GM10847 (cell line): ENCODE measurements around the gene BIRC2.

Experiments
- POLR2A ChIP-seq: IDR thresholded peaks from 2 replicates; pipeline ENCODE4 v1.6.1; 2011; ENCODE audit not compliant: insufficient read length; ENCODE audit errors: extremely low read depth

Gene BIRC2

GRCh38 chr11:102386136-102386734 is 39.2 kb downstream of the BIRC2 start:
- no peak for TF ChIP-seq POLR2A

- no peak for TF ChIP-seq POLR2A
These were observed 40.2 kb downstream of the BIRC2 start for GRCh38 chr11:102387043-102387781.

DNA sequence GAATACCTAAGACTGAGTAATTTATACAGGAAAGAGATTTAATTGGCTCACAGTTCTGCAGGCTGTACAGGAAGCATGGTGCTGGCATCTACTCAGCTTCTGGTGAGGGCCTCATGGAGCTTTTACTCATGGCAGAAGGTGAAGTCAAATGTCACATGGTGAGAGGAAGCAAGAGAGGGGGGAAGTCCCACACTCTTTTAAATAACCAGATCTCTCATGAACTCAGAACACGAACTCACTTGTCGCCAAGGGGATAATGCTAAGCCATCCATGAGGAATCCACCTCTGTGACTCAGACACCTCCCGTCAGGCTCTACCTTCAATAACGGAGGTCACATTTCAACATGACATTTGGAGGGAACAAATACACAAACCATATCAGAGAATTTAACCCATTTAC is 42.2 kb downstream of the BIRC2 start:
- no peak for TF ChIP-seq POLR2A

DNA sequence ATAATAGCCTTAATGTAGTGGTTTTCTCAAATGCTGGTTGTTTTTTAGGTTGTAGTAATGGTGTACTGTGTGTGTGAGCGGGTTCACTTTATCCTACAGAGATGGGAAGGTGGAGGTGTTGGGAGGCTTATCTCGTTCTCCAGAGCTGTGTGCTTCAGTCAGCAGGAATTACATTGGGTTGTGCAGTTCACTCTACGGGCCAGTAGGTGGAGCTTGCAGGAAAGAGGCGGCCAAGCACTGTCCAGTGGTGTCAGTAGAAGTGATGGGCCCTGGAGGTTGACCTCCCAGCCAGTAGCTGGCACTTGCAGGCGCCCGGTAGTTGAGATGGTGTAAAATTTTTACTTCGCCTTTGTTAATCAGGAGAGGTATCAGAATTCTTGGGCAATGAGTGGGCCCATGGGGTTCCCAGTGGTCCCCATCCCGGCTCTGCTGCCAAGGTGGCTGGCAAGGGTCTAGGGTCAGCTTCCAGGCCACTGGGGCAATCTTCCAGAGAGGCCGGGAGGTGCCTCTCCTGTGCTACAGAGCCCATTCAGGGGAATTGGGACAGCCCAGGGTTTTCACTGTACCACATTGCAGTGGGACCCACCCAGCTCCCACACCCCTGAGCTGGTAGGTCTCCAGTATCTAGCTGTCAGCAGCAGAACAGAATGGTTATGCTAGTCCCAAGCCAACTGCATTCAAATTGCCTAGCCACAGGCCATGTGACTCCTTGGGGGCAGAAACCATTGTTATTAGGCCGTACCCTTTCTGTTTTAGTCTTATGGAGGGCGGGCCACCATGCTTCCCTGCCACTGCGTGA is 43.9 kb downstream of the BIRC2 start:
- no peak for TF ChIP-seq POLR2A

- TF ChIP-seq POLR2A, result no peak
These were observed 44.7 kb downstream of the BIRC2 start for GRCh38 chr11:102391549-102392237.

DNA sequence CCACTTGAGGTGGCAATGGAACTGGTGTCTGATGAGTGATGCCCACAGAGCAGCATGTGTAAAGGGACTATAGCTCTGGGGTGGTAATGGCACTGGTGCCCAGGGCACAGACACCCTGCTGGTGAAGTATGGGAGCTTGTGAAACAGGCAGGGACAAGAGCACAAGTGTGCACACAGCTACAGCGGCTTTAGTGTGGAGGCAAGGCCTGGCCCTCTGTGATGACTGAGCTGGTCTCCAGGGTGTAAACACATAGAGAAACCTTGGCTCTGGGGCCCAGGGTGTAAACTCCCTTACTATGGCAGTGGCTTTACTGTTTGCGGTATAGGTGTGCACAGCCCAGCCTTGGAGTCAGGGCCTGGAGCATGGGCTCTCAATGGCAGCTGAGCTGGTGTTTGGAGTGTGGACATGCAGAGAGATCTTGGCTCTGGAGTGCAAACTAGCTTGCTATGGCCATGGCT is 46.3 kb downstream of the BIRC2 start:
- TF ChIP-seq POLR2A, result no peak

- TF ChIP-seq POLR2A, result no peak
These were observed 48.8 kb downstream of the BIRC2 start for GRCh38 chr11:102395720-102396393.

DNA sequence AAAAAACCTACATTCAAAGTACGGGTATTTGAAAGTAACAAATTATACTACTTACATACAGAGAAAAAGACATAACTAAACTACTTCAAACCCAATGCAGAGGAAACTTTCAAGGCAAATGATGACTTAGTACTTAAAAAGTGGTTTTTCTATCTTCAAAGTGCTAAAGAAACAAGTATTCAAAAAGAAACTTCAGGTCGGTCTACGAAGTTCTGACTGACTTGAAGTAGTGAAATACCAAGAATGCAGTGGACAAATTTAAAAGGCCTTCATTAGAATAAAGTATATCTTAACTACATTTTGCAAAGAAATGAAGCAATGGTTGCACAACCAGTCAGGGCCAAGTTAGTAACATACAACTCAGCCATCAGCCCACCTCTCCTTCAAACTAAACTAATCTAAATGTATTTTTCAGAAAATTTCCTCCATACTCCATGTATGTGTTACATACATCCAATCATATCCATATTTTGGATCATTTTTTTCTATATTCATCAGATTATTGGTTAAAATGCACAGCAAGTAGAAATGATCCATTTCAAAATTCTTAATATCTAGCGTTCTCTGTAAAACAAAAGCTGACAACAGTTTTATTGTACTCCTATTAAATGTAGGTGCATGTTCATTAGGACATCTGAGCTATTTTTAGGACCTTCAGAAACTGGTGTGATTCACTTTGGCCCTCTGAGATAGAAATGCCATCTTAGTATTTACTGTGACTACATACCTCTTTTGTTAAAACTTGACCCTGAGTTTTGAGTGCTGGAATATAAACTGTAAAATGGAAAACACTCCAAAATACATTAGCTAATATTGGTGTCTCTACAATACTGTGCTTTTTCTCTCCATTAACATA is 49.9 kb downstream of the BIRC2 start:
- TF ChIP-seq POLR2A, result no peak

DNA sequence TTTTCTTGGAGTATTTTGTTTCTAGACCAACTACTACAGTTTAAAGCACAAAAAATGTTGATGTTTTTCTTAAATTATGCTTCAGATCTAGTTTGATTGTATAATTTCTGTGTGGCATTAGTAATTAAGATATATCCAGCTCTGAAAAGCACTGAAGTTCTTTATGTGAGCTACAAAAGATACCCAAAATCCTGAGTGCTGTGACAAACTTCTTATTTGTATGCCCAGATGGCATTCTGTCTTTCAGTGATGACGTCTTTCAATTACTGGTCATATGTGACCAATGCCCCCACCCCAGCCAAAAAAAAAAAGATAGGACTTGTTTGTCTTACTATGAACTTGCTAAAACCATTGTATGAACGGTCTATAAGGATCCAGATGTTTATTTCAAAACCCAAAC is 51.3 kb downstream of the BIRC2 start:
- no peak for TF ChIP-seq POLR2A

- TF ChIP-seq POLR2A, result no peak
These were observed 52.2 kb downstream of the BIRC2 start for GRCh38 chr11:102399189-102399588.

DNA sequence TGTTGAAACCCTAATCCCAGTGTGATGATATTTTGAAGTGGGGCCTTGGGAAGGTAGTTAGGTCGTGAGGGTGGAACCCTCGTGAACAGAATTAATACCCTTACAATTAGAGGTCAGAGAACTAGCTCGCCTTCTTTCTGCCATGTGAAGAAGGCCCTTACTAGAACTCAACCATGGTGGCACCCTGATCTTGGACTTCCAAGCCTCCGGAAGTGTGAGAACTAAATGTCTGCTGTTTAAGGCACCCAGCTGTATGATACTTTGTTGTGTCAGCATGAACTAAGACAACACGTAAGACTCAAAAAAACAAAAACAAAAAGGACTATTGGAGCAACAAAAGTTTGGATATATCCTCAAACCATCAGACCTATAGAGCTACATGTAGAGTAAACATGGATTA is 53.6 kb downstream of the BIRC2 start:
- no peak for TF ChIP-seq POLR2A

DNA sequence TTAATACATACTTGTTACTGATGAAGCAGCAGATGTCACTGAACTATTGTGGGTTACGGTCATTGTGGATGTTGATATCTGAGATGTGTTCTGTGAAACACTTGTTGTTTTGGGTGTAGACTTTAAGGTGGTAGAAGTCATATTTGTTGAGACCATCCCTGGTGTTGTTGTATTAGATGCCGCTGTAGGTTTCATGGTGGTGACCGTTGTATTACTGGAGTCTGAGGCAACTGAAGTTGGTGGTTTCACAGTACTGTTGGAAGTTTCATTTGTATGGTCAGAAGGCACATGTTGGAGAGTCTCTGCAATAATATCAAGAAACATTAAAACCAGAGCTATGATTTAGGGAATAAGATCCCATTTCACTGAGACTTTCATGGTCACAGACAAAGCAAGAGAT is 54.9 kb downstream of the BIRC2 start:
- TF ChIP-seq POLR2A, result no peak

DNA sequence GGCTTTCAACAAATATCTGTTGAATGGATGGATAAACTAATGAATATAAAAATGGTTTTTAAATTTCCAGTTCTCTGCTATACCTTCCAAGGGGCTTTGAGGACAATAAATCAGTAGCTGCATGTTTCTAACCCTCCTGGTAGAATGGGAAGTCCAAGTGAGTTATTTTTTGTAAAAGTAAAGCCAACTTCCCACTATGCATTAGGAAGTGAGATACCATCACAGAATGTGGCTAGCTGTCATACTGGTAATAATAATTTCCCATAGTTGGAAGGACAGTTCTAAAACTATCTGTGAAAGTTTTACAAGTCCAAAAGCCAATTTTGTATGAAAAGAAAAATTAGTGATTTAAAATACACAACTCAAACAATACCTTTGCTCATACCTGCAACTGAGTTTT is 55.5 kb downstream of the BIRC2 start:
- no peak for TF ChIP-seq POLR2A

DNA sequence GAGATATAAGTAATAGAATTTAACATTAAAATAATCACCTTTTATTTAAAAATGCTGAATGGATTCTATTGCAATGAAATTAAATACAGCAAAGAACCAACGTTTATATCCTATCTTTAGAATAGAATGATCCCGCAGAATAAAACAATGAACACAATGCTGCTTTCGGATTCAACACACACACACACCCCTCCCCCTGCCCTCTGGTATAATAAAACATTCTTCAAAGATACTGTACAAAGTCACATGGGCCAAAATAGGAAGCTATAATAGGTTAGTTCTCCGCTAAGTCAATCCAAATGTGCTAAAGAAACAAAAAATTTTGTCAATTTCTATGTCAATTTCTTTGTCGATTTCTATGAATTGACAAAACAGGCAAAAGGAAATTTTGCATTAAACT is 58.5 kb downstream of the BIRC2 start:
- TF ChIP-seq POLR2A, result no peak

GRCh38 chr11:102406099-102406498 is 59.1 kb downstream of the BIRC2 start:
- TF ChIP-seq POLR2A, result no peak

GRCh38 chr11:102407901-102408300 is 60.9 kb downstream of the BIRC2 start:
- no peak for TF ChIP-seq POLR2A
